Esophagus muscularis mucosa (tissue), 3 donors: ENCODE measurements around the gene GLB1L3.

Experiments
- CTCF ChIP-seq, 3 experiments: fragments of 200-600 bp in 2 of 3; fragments of 450-650 bp in 1 of 3; sonication (generic) in 2 of 3; IDR thresholded peaks; one replicate each; pipeline ENCODE4 v1.5.1; 2017 to 2019; ENCODE audit warnings: antibody characterized with exemption in 3 of 3, mild to moderate bottlenecking in 2 of 3, moderate library complexity in 1 of 3
- POLR2AphosphoS5 ChIP-seq, 2 donors: sonication (generic); formaldehyde crosslinking; IDR thresholded peaks; one replicate each; pipeline ENCODE4 v1.6.1; 2017; ENCODE audit warnings: antibody characterized with exemption in 2 of 2

GRCh38 chr11:134322553-134322952 is 46.4 kb downstream of the GLB1L3 start:
- TF ChIP-seq CTCF (IDR thresholded peaks at IDR 0.05) (no peak), POLR2AphosphoS5 (IDR thresholded peaks at IDR 0.05) (no peak)
